Measurements from ENCODE around the gene SEMA3G.

The SEMA3G gene

GRCh38 chr3:52440249-52440551 lies 4.7 kb downstream of the SEMA3G start:
- DNase-seq (ENCODE audit: low read depth in 2 of 3, low spot score in 1 of 3), result no peak

GRCh38 chr3:52439426-52440248 lies 5.3 kb downstream of the SEMA3G start:
- no peak for DNase-seq (ENCODE audit: low read depth in 2 of 3, low spot score in 1 of 3)

DNA sequence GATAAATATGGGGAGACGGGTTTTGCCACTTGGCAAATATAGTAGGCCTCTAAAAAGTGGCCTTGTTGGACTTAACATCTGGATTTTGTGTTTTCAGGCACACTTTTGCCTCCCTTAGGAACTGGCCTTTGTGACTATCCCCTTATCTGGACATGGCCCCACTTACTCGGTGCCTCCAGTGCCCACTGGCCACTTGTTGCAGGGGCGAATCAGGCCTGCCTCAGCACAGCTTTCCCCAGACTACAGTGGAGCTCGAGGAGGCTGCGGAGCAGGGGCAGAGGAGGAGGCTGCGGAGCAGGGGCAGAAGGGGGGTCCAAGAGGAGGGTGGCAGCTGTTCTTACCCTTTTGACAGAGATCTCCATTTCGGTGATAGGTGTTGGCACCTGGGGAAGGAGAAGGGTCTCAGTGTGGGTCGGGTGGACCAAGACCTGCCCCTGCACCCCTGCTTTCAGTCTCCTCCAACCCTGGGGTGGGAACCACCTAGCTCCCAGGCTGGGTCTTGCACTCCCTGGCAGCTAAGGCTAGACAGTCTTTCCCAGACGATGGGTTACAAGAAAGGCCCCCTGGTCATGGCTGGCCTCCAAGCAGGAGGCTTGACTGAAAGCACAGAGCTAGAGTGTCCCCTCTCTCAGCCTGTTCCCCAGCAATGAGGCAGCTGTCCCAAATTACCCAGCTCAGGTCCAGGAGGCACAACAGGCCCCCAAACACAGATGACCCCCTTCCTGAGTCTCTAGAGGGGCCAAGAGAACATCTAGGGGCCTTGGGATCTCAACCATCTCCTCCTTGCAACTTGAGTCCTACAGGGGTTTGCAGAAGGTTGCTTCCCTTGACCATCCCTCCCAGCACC lies 6.1 kb downstream of the SEMA3G start:
- DNase-seq (ENCODE audit: low read depth in 2 of 3, low spot score in 1 of 3), result no peak

GRCh38 chr3:52438104-52438376 lies 6.9 kb downstream of the SEMA3G start:
- DNase-seq (ENCODE audit: low read depth in 2 of 3, low spot score in 1 of 3), result no peak

GRCh38 chr3:52437326-52438103 lies 7.4 kb downstream of the SEMA3G start:
- DNase-seq (ENCODE audit: low read depth in 2 of 3, low spot score in 1 of 3), result no peak

DNA sequence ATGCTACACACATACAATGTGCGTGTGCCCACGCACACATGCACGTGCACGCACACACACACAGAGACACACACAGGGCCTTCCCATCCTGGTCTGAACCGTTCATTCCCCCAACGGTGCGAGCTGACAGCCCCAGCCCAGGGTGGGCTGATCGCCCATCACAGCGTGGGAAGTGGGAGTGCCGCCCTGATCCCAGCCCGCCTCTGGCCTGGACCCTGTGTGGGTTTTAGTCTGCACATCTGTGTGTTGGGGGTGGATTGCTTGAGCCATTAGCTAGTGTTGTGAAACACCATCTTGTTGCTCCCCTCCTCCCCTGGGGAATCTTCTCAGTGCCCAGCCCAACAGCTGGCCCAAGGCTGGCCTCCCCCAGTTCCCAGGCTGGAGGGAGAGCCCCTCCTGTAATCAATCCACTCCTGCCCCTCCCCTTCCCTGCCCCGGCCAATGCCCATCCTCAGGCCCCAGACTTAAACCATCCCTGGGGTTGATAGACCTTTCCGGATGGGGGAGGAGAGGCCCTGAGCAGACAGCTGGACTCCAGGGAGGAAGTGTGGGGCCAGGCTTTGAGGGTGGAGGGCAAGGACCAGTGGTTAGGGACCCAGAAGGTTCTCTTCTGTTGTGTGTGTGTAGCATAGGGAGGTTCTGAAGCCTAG lies 8.3 kb downstream of the SEMA3G start:
- no peak for DNase-seq (ENCODE audit: low read depth in 2 of 3, low spot score in 1 of 3)

DNA sequence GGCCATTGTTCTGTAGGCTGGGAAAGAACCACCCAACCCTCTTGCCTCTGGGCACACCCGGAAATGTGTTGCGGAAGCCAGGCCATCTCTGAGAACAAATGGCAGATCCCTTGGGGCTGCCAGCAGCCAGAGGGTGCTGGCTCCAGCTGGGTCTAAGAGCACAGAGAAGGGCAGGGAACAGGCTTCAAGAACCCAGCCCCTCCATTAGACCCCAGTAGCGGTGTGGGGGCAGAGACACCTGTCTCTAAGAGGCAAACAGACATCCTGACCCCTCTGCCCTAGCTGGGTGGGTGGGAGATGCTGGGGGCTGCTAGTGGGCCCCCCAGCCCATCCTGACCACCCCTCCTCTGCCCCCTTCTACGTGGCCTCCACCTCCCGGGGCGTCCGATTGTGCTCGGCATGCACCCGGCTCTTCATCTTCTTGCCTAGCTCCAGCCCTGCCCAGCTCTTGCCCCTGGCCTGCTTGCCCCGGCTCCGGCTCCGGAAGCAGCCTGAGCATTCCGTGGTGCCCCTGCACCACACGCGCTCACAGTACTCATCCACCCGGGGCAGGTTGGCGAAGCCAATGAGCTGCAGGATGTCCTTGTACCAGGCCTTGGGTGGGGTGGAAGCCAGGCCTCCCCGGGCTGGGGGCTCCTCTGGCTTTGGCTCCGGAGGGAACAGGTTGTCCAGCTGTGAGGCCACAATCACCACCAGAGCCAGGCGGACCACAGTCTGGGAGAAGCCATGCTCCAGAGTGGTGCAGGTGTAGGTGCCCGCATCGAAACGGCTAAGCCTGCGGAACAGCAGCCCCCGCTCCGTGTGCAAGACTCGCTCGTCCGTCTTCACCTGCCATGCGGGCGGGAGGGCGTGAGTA lies 9.4 kb downstream of the SEMA3G start:
- DNase-seq (ENCODE audit: low read depth in 2 of 3, low spot score in 1 of 3), result no peak

- no peak for DNase-seq (ENCODE audit: low read depth in 2 of 3, low spot score in 1 of 3)
Observed at GRCh38 chr3:52434491-52435115, 10.3 kb downstream of the SEMA3G start.

DNA sequence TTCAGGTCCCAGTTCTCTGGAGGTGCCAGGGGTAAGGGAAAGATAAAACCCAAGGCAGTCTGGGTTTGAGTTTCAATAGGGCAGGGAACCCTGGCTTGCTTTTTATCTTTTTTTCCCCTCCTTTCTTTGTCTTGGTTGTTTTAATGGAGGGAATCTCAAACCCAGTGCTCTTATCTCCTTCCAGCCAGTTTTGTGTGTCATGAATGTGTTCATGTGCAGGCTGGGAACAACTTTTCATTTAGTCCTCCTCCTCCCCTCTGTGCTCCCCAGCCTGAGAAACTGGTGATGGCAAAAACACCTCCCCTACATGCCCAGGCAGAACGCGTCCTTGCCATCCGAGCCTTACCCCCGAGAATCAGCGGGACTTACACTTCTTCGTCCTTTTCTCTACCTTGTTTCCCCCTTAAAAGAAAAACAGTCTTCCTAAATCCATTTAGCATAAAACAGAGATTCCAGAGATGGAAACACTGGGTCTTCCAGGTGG lies 10.9 kb downstream of the SEMA3G start:
- DNase-seq (ENCODE audit: low read depth in 2 of 3, low spot score in 1 of 3), result no peak

- DNase-seq (ENCODE audit: low read depth in 2 of 3, low spot score in 1 of 3), result no peak
Observed at GRCh38 chr3:52433328-52433995, 11.4 kb downstream of the SEMA3G start.

- DNase-seq (ENCODE audit: low read depth in 2 of 3, low spot score in 1 of 3), result no peak
Observed at GRCh38 chr3:52432691-52433141, 12.2 kb downstream of the SEMA3G start.

- no peak for DNase-seq (ENCODE audit: low read depth in 2 of 3, low spot score in 1 of 3)
Observed at GRCh38 chr3:52432225-52432624, 12.7 kb downstream of the SEMA3G start.

- DNase-seq (ENCODE audit: low read depth in 2 of 3, low spot score in 1 of 3), result no peak
Observed at GRCh38 chr3:52431459-52432223, 13.3 kb downstream of the SEMA3G start.

- no peak for DNase-seq (ENCODE audit: low read depth in 2 of 3, low spot score in 1 of 3)
Observed at GRCh38 chr3:52430416-52430810, 14.5 kb downstream of the SEMA3G start.

GRCh38 chr3:52429779-52430415 lies 15.0 kb downstream of the SEMA3G start:
- no peak for DNase-seq (ENCODE audit: low read depth in 2 of 3, low spot score in 1 of 3)

GRCh38 chr3:52429031-52429430 lies 15.9 kb downstream of the SEMA3G start:
- DNase-seq (ENCODE audit: low read depth in 2 of 3, low spot score in 1 of 3), result no peak

GRCh38 chr3:52428151-52429005 lies 16.5 kb downstream of the SEMA3G start:
- DNase-seq (ENCODE audit: low read depth in 2 of 3, low spot score in 1 of 3), result no peak
